GM12873 (cell line): ENCODE results near the gene GRIFIN.

ENCODE experiments used
- TF ChIP-seq, protein P1 (sequence below): IDR thresholded peaks from 2 replicates; pipeline ENCODE4 v1.5.1; 2012; ENCODE audit warnings: low read depth, mild to moderate bottlenecking, moderate library complexity, low read length, control low read depth; ENCODE audit not compliant: insufficient read depth; ENCODE audit errors: missing control alignments

The GRIFIN gene

GRCh38 chr7:2479276-2480069, 3.3 kb upstream of the GRIFIN start:
- TF ChIP-seq, protein P1, sequence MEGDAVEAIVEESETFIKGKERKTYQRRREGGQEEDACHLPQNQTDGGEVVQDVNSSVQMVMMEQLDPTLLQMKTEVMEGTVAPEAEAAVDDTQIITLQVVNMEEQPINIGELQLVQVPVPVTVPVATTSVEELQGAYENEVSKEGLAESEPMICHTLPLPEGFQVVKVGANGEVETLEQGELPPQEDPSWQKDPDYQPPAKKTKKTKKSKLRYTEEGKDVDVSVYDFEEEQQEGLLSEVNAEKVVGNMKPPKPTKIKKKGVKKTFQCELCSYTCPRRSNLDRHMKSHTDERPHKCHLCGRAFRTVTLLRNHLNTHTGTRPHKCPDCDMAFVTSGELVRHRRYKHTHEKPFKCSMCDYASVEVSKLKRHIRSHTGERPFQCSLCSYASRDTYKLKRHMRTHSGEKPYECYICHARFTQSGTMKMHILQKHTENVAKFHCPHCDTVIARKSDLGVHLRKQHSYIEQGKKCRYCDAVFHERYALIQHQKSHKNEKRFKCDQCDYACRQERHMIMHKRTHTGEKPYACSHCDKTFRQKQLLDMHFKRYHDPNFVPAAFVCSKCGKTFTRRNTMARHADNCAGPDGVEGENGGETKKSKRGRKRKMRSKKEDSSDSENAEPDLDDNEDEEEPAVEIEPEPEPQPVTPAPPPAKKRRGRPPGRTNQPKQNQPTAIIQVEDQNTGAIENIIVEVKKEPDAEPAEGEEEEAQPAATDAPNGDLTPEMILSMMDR = no peak

DNA sequence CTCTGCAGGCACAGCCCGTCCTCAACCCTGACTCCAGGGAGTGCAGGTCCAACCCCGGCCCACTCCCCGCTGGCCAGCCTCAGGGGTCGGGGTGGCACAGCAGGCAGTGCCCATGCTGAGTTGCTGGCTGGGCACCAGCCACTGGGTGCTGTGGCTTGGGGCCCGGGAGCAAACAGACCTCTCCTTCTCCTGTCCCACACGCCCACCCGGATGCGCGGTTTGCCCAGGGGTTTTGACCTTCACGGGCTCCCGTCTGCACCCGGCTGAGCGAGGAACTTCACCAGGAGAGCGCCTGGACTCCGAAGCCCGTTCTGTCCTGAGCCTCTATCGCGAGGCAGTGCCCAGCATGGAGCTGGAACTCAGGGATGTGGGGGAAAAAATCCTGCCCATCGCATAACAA, 2.6 kb upstream of the GRIFIN start:
- TF ChIP-seq, protein P1 = no peak

GRCh38 chr7:2478399-2478785, 2.2 kb upstream of the GRIFIN start:
- TF ChIP-seq, protein P1 = no peak

DNA sequence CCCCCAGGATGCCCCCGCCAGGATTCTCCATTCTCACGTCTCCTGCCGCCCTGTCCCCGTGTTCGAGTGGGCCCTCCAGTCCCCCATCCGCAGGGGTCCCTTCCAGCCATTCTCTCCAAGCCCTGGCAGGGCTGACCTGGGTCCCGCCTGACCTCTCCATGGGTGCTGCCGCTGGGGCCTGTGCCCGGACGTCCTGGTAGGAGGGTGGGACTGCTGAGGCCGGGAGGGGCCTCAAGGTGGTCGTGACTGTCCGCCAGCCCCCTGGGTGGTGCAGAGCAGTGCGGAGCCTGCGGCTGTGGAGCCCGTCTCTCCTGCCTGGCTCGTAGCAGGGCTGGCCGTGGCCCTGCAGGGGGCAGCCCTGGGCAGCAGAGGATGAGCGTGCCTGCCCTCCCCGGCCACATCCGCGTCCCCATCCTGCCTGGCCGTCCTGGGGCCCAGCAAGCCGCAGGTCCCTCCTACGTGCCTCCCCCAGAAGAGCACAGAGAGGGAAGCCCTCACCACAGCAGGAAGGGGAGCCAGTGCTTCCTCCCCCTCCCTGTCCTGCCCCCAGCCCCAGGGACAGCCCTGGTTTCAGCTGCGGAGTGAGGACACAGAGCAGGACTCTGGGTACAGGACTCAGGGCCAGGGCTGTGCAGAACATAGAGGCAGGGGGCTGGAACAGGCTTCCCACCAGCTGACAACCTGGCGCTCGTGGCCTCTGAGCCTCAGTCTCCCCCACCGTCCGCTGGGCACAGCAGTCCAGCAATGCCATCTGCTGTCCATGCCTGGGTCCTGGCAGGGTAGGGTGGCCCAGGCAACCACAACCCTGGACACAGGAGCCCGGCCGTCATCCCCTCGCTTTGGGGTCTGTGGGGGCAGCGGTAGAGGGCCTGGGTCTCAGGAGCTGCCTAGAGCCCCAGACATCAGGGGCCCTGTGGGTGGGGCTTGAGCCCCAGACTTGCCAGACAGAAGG, 1.5 kb upstream of the GRIFIN start:
- TF ChIP-seq, protein P1 = peak; percentile 68

GRCh38 chr7:2476776-2477446, 713 bp upstream of the GRIFIN start:
- TF ChIP-seq, protein P1 = no peak

DNA sequence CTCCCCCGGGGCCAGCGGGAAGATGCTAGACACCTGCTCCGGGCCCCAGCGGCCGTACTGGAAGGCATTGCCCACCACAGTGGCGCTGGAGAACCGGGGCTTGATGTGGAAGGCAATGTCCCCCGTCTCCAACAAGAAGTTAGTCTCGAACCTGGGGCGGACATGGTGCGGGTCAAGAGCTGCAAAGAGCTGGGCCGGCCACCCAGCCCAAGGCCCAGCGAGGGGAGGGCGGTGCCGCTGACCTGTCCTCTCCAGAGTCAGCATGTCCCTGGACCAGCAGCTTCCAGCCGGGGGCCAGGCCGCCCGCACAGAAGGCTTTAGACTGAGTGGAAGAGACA, 551 bp downstream of the GRIFIN start:
- TF ChIP-seq, protein P1 = no peak
